RCC 7860 (cell line): ENCODE data around the gene SOD3.

Experiments
- DNase-seq: peaks from one replicate; pipeline ENCODE4 v3.0.0-alpha.2; 2015; ENCODE audit warnings: low spot score
- FAIRE-seq: peaks from 2 replicates; lab custom pipeline; 2012; peaks lifted over from hg19 to GRCh38; lab: Jason Lieb, UNC

The SOD3 gene

DNA sequence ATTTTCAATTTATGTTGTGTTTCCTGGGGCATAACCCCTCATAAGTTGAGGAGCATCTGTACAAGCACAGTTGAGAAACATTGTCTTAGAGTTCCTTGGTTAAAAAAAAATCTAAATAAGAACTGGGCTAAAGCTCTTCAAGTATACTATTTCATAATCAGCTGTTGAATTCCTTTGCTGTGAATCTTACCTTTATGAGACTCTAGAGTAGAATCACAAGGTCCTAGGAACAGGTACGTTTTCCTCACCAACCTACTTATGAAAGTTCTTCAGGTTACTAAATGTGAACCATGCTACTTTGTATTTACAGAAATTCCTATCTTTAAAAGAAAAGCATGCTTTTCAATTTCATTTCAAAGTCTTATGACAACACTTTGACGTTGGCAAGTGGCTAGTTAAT, 20.9 kb upstream of the SOD3 start:
- DNase-seq (no peak), FAIRE-seq (no peak)

DNA sequence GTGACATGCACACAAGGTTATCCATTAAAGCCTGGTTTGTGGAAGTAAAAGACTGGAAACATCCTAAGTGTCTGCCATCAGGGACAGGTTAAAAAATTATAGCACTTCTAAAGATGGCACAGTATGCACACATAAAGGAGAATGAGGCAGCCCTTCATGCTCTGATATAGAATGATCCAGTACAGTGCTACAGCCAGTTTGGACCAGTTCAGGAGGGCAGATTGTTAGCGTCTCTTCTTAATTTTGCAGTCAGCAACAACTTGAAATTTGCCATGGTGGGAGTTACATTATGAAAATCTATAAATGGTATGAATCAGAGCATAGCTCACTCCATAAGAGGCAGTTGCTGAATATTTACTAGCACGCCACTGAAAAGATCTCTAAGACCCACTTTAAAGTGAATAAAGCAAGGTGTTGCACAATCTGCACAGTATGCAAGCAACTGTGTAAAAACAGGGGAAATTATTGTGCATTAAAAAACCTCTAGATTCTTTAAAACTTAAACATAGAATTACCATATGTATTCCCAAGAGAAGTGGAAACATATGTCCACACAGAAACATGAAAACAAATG, 20.3 kb upstream of the SOD3 start:
- no peak for FAIRE-seq

DNA sequence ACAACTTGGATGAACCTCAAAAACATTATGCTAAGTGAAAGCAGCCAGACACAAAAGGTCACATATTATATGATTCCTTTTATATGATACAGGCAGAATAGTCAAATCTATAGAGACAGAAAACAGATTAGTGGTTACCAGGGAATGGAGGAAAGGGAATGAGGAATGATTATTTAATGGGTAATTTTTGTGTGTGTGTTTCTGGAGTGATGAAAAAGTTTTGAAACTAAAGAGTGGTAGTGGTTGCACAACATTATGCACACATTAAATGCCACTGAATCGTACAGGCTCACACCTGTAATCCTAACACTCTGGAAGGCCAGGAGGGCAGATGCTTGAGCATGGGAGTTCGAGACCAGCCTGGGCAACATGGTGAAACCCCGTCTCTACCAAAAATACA, 19.6 kb upstream of the SOD3 start:
- DNase-seq (no peak), FAIRE-seq (no peak)

More for the DNA sequence above, 20.3 kb upstream of the SOD3 start:
- no peak for DNase-seq

DNA sequence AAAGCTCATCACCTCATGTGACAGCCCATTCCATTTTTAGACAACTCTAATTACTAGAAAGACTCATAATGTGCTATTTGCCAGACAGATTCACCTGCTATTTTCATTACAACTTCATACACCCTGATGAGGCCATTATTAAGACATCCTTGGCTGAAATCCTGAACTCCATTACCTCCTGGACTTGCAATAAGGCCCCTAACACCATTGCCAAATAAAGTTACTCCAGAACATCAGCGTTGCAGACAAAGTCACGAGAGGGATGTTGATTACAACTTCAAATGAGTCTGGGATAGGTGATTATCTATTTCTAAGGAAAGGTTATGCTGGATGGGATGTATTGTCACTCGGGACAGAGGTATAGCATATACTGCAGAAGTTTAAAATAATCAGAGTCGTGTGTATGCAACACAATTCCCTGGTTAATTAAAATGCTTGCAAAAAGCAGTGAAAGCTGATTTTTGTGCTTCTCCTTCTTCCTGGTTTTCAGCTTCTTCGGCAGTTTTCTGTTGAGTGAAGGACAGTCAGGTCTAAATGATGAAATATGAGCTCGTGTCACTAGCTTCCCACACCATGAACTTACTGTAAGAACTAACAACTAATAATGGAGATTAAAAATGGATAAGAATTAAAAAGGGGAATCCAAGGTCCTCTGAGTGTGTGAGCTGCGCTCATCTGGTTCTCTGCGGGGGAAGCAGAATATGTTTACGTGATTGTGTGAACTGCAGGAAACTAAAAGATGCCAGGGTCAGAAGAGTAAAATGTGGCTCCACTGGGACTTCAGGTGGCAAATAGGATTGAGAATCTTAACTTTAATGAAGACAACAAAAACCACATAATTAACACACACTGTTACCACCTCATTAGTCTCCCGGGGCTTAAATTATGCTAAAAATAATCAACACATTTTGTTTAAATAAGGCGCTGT, 17.6 kb upstream of the SOD3 start:
- DNase-seq: no peak
- no peak for FAIRE-seq

DNA sequence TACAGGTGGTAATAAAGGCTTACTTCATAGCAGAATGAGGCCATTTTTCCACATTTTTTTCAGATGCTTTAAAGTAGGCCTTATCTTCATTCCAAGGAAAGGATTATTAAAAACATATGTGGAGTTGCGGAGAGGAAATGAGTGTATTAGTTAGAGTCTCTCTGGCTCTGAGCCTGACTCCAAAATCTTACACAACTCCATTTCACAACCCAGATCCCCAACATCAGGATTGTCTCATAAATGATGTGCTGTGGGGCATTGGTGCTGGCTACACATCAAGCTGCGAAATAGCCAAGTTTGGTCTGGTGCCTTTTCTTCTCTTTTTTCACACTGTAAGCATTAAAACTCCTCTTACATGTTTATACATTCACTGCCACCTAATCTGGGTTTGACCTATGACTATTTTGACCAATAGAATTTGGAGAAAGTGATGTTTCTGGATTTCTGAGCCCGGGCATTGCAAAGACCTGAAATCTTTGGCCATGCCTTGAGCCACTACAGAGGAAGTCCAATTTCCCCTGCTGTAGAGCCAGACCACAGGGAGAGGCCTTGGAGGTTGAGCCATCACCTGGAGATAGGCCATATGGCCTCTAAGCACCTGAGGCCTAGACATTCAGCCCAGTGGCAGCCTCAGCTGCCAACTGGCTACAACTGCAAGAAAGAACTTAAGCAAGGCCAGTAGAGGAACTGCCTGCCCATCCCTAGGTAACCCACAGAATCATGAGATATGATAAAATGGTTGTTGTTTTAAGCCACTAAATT, 16.7 kb upstream of the SOD3 start:
- DNase-seq (no peak), FAIRE-seq (no peak)

DNA sequence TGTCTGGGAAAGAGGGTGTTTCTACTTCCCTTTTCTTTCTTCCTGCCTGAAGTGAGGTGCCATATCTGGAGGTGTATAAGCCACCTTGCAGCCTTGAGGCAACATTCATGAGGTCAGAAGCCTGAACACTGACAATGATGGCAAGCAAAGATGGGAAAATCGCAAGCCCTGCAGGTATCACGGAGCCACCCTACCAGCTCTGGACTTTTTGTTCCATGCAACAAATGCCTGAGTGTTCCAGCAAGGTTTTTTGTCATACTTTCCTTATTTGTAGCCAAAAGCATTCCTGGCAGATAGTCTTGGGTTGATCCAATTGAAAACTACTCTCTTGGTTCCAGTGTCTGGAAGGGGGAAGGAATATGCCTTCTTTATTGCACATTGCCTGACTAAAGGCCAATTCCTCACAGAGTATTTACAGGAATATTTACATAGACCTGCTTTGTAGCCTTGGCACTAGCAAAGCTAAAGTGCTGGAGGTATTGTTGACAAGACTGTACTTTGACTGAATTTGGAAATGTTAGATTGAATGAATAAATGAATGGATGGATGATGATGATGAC, 14.4 kb upstream of the SOD3 start:
- DNase-seq (no peak), FAIRE-seq (no peak)

DNA sequence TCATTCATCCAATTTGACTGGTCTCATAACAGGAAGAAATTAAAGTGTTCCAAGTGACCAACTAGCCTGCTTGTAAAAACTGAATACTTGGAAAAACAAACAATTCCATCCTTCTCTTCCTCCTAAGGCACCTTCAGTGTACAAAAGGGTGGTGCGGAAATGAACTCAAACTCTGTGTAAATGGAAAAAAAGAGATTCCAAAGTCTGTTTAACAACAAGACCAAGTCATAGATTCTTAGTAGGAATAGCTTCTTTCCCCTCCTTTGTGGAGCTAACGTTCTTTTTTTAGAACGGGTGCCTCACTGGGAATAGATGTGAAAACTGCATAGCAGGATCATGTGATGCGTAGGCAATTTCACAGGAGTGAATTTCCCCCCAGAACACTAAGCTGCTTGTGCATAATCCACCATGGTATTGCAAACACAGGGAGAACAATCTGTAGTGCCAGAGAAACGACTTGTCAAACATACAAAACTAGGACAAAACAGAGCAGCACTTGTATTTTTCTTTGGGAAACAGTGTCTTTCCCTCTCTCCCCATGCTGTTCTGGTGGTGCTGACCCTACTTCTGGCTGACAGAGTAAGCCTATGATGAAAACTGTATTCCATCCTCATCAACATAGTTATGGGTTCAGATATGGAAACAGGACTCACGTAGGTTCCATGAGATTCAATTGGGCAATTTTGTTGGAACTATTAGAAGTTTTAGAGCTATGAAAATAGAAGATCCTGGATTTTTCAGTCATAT, 13.2 kb upstream of the SOD3 start:
- FAIRE-seq (no peak), DNase-seq (no peak)

DNA sequence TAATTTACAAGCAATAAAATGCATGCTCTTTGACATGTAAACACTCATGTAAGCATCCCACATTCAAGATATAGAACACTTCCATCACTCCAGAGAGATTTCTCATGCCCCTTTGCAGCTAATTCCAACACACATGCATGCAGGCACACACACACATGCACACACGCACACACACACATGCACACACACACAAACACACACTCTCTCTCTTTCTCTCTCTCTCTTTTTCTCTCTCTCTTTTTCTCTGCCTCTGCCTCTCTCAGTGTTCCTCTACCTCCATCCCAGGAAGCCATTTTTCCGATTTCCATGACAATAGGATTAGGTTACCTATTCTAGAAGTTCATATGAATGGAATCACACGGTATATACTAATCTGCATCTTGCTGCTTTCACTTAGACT, 11.9 kb upstream of the SOD3 start:
- FAIRE-seq (no peak), DNase-seq (no peak)

DNA sequence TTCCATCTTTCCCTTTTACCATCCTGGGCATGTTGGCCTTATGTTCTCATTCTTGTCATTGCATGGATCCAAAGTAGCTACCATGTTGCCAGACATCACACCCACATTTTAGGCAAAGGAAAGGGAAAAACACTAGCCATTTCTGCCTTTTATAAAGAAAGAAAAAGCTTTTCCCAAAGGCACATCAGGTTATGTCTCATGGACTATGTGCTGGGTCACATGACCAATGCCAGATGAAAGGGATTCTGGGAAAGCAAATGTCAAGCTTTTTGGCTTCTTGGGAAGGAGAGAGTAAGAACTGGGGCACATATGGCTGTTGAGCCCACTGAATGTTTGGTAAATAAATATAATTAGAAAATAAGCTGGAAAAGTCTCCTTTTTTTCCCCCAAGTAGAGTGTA, 4.3 kb upstream of the SOD3 start:
- DNase-seq: no peak
- no peak for FAIRE-seq

DNA sequence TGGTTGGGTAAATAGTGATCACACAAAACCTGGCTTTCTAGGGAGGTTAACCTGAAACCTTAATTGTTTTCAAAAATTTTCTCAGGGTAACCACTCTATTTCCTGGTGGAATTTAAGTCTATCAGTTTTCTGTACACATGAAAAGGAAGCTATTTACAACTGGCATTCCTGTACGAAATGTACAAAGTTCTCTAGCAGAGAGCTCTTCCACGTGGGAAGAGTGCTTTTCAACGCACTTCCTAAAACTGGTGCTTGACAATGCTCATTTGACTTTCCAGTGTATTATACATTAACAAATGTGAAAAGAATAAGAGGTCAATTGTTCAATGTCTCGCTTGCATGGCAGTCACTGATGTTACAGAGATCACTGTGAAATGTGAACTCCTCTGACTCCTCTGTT, 2.8 kb upstream of the SOD3 start:
- DNase-seq: no peak
- no peak for FAIRE-seq

DNA sequence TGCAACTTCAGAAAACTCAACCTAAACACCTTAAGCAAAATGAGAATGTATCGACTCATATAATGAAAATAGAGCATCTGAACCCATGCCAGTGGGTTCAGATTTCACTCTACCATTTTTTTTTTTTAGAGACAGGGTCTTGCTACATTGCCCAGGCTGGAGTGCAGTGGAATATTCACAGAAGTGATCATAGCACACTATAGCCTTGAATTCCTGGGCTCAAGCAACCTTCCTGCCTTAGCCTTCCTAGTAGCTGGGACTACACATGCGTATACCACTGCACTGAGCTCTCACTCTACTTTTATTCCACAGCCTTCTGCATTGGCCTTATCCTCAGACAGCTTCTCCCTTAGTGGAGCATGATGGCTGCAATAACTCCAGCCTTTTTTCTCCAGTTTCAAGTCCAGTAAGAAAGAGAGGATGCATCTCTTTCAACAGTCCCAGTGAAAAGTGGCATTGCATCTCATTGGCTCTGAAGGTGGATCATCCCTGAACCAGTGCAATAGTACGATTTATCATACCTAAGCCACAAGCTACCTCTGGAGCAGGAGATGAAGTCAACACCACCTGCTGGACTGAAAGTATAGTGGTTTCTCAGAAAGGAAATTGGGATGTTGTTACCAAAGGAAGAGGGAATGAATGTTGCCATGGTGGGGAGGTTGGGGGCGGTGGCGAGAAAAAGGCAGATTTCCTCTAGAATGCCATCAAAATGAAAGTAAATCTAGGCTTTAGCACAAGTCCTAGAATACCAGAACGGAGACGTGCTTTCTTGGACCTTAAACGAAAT, 2.0 kb upstream of the SOD3 start:
- DNase-seq: peak; percentile 11

DNA sequence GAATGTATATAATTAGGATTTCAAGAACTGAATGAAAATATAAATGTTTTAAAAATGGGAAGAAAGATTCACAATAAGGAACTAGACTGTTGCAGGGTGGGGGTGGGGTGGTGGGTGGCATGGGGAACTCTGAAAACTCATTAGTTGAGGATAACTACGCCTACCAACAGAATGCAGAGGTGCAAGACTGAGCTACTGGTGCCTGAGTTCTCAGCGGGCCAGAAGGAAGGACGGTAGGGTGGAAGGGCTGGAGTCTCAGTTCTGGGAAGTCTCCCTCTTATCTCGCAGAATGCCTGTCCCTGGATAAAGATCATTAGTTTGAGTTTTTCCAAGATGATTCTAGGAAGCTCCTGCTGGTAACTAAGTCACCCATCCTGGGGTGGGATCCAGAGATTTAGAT, 1.3 kb upstream of the SOD3 start:
- no peak for FAIRE-seq
- DNase-seq: no peak

More for the DNA sequence above, 2.0 kb upstream of the SOD3 start:
- no peak for FAIRE-seq

DNA sequence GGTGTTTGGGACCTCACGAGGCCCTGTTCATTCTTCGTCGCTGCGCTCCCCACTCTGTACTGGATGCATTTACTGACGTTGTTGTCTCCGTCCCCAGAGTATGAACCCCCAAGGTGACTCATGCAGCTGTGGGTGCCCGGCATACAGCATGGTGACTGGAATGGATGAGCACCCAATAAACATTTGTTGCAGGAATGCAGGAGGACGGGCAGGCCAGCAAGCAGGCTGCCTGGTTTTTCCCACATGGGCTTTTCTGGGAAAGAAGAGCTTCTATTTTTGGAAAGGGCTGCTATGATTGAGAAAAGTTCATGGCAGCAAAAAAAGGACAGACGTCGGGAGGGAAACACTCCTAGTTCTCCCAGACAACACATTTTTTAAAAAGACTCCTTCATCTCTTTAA, 893 bp upstream of the SOD3 start:
- no peak for FAIRE-seq
- no peak for DNase-seq

DNA sequence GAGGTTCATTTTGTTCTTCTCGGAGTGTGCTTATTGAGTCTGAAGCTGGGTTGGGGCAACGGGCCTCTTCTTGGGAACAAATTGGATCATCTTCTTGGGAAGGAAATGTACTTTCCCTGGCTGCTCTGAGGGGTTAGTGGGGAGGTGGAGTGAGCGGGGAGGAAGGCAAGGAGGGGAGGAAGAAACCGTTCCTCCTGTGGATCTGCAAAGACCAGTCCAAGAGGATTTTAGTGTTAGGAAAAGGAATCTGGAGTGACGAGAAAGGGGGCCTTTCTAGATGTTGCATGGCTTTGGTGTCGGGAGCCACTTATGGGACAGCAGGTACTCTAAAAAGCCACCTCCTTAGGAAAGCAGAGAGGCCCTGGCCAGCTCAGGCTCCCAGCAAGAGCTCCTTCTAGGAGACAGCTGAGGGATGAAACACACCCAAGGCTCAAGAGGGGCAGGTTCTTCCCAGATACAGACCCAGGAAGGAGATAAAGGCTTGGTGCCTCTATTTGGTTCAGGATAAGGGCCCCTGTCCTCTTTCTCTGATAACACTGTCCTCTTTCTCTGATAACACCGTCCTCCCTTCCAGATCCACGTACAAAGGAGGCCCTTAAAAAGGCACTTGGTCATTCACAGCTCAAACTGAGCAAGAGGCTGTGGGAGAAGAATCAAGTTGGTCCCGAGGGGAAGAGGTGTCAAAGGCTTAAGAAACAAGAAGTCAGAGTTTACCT, 451 bp downstream of the SOD3 start:
- FAIRE-seq (no peak), DNase-seq (no peak)

DNA sequence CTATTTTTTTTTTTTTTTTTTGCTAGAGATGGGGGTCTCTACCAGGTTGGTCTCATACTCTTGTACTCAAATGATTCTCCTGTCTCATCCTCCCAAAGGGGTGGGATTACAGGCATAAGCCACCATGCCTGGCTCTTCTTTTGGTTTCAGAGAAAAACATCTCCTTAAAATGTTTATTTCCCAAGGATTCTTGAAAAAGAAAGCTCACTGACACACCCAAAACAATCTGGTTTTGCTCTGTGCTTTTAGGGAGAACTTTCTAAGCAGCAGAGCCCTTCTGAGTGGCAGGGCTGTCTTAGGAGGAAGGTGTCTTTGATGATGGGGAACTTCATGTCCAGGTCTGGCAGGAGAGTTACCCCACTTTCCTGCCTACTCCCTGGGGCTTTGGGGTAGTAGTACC, 1.2 kb downstream of the SOD3 start:
- FAIRE-seq (no peak), DNase-seq (no peak)

DNA sequence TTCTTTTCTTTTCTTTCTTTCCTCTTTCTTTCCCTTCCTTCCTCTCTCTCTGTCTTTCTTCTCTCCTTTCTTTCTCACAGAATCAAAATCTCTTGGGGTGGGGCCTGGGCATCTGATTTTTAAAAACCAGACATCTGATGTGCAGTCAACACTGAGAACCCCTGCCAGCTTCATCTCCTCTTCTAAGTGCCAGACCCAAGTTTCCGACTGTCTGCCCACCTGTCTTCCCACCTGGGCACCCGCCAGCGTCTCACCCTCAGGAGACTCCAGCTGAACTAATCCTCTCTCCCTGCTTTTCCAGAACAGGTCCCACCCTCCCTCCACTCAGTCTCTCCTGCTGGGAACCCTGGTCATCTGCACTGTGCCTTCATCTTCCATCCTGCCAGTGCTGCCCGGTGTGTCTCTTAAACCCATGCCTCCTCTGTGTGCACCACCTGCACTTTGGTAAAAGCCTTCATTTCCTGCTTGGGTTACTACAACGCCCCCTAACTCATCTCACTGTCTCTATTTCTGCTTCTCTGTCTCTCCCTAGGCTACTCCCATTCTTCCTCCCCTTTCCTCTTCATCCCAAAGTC, 2.8 kb downstream of the SOD3 start:
- FAIRE-seq: no peak
- DNase-seq: no peak

DNA sequence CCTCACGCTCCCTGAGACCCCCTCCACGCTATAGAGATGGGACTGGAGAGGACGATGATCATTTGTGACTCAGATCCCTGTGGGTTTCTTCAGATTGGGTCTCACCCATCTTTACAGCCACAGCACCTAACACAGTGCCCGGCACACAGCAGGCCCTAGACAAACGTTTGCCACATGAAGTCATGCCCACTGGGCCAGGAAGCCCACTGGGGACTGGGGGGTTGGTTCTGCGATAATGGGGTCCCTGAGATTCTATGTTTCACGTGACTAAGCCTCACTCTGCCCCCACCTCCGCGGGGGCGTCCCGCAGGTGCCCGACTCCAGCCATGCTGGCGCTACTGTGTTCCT, 3.8 kb downstream of the SOD3 start:
- no peak for FAIRE-seq
- DNase-seq: no peak

DNA sequence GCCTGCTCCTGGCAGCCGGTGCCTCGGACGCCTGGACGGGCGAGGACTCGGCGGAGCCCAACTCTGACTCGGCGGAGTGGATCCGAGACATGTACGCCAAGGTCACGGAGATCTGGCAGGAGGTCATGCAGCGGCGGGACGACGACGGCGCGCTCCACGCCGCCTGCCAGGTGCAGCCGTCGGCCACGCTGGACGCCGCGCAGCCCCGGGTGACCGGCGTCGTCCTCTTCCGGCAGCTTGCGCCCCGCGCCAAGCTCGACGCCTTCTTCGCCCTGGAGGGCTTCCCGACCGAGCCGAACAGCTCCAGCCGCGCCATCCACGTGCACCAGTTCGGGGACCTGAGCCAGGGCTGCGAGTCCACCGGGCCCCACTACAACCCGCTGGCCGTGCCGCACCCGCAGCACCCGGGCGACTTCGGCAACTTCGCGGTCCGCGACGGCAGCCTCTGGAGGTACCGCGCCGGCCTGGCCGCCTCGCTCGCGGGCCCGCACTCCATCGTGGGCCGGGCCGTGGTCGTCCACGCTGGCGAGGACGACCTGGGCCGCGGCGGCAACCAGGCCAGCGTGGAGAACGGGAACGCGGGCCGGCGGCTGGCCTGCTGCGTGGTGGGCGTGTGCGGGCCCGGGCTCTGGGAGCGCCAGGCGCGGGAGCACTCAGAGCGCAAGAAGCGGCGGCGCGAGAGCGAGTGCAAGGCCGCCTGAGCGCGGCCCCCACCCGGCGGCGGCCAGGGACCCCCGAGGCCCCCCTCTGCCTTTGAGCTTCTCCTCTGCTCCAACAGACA, 4.4 kb downstream of the SOD3 start:
- FAIRE-seq (no peak), DNase-seq (no peak)
